ENCODE data around the gene NFU1. TPM values are rescaled to one million over a fixed set of nuclear protein-coding genes. Genes with fewer than 3 reads are reported as not detected.

The NFU1 gene
- total RNA-seq, 2 donors from 2014 or later = 37.0 to 37.9 TPM

DNA sequence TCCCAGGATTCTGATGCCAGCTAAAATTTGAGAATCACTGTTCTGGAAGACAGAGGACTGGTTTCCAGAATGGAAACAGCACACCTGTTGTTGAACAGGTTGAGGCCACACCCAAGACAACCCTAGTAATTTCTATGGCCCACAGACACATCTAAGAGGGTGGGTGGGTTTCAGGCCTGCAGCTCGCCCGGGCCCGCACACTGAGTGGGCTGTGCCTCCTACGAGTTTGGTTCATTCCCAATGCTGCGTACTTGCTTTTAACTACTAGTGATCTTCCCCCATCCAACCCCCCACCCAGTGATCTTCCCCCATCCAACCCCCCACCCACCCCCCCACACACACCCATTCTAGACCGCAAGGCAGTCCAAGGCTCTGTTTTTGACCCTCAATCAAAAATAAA, 1.3 kb upstream of the NFU1 start:
- H3K4me1 Mint-ChIP-seq = peaks cover 26% of the 10 kb centered on the region
- Histone ChIP-seq H3K36me3 (ENCODE audit: control insufficient read depth, insufficient read depth, low read length) (peaks cover 46% of the 10 kb centered on the region), H3K27me3 (ENCODE audit: control insufficient read depth, insufficient read depth, low read length, poor library complexity, severe bottlenecking) (no peaks in the 10 kb centered on the region), H3K4me3 (ENCODE audit: low read length) (no peak overlapping the region), H3K9ac (ENCODE audit: extremely low read depth, low read length, poor library complexity, severe bottlenecking) (no peak overlapping the region), H3K27ac (ENCODE audit: low read depth, low read length) (no peak overlapping the region), H3K4me1 (ENCODE audit: control insufficient read depth, insufficient read depth, low read length) (peaks cover 5% of the 10 kb centered on the region), H3K9me3 (ENCODE audit: control insufficient read depth, low read length) (peaks cover 9% of the 10 kb centered on the region)
- H3K36me3 Mint-ChIP-seq (ENCODE audit: low read depth) = peaks cover 26% of the 10 kb centered on the region
- peaks cover 16% of the 10 kb centered on the region for H3K9me3 Mint-ChIP-seq
- TF ChIP-seq, protein P1, sequence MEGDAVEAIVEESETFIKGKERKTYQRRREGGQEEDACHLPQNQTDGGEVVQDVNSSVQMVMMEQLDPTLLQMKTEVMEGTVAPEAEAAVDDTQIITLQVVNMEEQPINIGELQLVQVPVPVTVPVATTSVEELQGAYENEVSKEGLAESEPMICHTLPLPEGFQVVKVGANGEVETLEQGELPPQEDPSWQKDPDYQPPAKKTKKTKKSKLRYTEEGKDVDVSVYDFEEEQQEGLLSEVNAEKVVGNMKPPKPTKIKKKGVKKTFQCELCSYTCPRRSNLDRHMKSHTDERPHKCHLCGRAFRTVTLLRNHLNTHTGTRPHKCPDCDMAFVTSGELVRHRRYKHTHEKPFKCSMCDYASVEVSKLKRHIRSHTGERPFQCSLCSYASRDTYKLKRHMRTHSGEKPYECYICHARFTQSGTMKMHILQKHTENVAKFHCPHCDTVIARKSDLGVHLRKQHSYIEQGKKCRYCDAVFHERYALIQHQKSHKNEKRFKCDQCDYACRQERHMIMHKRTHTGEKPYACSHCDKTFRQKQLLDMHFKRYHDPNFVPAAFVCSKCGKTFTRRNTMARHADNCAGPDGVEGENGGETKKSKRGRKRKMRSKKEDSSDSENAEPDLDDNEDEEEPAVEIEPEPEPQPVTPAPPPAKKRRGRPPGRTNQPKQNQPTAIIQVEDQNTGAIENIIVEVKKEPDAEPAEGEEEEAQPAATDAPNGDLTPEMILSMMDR (conservative IDR thresholded peaks at IDR 0.05) = no peak
- H3K4me3 Mint-ChIP-seq = no peak overlapping the region
- no peak for DNase-seq
- 94% methylated on average over 5 of the region's 6 CpGs; no CpG with 5 or more reads in 1 of the 2 experiments for WGBS, 2 experiments (ENCODE audit: insufficient coverage in 1 of 2, insufficient read length in 1 of 2)
- peak overlapping the region; percentile 72 for H3K27ac Mint-ChIP-seq
- peaks cover 4% of the 10 kb centered on the region for H3K27me3 Mint-ChIP-seq (ENCODE audit: insufficient read depth)

DNA sequence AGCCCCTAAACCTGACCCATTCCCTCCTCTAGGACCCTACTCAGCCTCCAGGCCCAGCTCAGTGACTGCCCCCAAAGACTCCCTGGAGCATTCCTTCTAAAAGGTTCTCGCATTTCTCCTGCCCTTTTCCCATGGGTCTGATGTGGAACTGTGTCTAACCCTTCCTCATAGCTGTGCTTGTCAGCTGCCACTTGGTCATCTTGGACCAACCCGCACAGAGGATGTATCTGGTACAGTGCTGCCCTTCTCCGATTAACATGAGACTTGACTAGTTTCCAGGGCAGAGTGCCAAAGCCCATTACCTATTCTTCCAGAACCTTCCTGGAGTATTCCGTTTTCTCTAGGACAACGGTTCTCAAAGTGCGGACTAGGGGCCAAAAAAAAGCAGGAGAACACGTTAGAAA, 518 bp upstream of the NFU1 start:
- Mint-ChIP-seq H3K4me1 (peaks cover 26% of the 10 kb centered on the region), H3K27ac (peak overlapping the region; percentile 99), H3K9me3 (peaks cover 14% of the 10 kb centered on the region), H3K27me3 (ENCODE audit: insufficient read depth) (peaks cover 4% of the 10 kb centered on the region), H3K36me3 (ENCODE audit: low read depth) (peaks cover 24% of the 10 kb centered on the region), H3K4me3 (peak overlapping the region; percentile 96)
- DNase-seq = no peak
- H3K27me3 ChIP-seq (ENCODE audit: control insufficient read depth, insufficient read depth, low read length, poor library complexity, severe bottlenecking) = no peaks in the 10 kb centered on the region
- TF ChIP-seq, protein P1 (conservative IDR thresholded peaks at IDR 0.05) = no peak
- WGBS, 2 experiments (ENCODE audit: insufficient coverage in 1 of 2, insufficient read length in 1 of 2) = 89% methylated on average over 3 to 7 of the region's 7 CpGs
- peak overlapping the region; percentile 78 for H3K27ac ChIP-seq (ENCODE audit: low read depth, low read length)
- H3K36me3 ChIP-seq (ENCODE audit: control insufficient read depth, insufficient read depth, low read length) = peaks cover 44% of the 10 kb centered on the region
- peak overlapping the region; percentile 90 for H3K4me3 ChIP-seq (ENCODE audit: low read length)
- H3K4me1 ChIP-seq (ENCODE audit: control insufficient read depth, insufficient read depth, low read length) = peaks cover 5% of the 10 kb centered on the region
- H3K9ac ChIP-seq (ENCODE audit: extremely low read depth, low read length, poor library complexity, severe bottlenecking) = peak overlapping the region; percentile 76
- H3K9me3 ChIP-seq (ENCODE audit: control insufficient read depth, low read length) = peaks cover 9% of the 10 kb centered on the region

DNA sequence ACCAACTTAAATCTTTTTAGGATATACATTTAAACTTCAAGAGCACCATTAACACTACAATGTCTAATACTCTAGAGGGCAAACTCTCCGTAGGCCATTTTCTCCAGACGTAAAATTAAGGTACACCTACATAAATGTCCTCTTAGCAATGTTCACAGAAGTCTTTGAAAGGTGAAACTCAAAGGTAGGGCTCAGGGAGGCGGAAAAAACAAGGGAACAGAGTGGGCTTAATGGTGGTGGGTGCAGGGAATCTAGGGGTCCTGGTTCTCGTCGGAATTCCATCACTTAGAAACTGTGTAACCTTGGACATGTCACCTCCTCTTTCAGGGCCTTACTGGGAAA, 668 bp downstream of the NFU1 start:
- H3K9me3 ChIP-seq (ENCODE audit: control insufficient read depth, low read length) = peaks cover 4% of the 10 kb centered on the region
- WGBS, 2 experiments (ENCODE audit: insufficient coverage in 1 of 2, insufficient read length in 1 of 2) = 0 to 25% methylated on average over 1 to 5 of the region's 5 CpGs
- no peaks in the 10 kb centered on the region for H3K27me3 ChIP-seq (ENCODE audit: control insufficient read depth, insufficient read depth, low read length, poor library complexity, severe bottlenecking)
- peaks cover 5% of the 10 kb centered on the region for H3K4me1 ChIP-seq (ENCODE audit: control insufficient read depth, insufficient read depth, low read length)
- no peak for DNase-seq
- peak overlapping the region; percentile 90 for H3K4me3 ChIP-seq (ENCODE audit: low read length)
- peaks cover 36% of the 10 kb centered on the region for H3K36me3 ChIP-seq (ENCODE audit: control insufficient read depth, insufficient read depth, low read length)
- Mint-ChIP-seq H3K4me1 (peaks cover 26% of the 10 kb centered on the region), H3K27ac (peak overlapping the region; percentile 97), H3K4me3 (peak overlapping the region; percentile 96), H3K27me3 (ENCODE audit: insufficient read depth) (peaks cover 4% of the 10 kb centered on the region), H3K36me3 (ENCODE audit: low read depth) (peaks cover 29% of the 10 kb centered on the region), H3K9me3 (peaks cover 14% of the 10 kb centered on the region)
- peak overlapping the region; percentile 76 for H3K9ac ChIP-seq (ENCODE audit: extremely low read depth, low read length, poor library complexity, severe bottlenecking)
- TF ChIP-seq, protein P1 (conservative IDR thresholded peaks at IDR 0.05) = no peak
- peak overlapping the region; percentile 50 for H3K27ac ChIP-seq (ENCODE audit: low read depth, low read length)

Data from endodermal cell (in vitro differentiated cells).